PC-3 (cell line): Measurements from ENCODE around the gene GANC.

Source experiments
- EZH2phosphoT487 ChIP-seq: fragments of 300-600 bp; sonication (generic); IDR thresholded peaks from 2 replicates; pipeline ENCODE4 v1.6.1; 2018; ENCODE audit warnings: mild to moderate bottlenecking, antibody characterized with exemption, low read length, borderline replicate concordance
- TF ChIP-seq, protein P1 (sequence below): fragments of 300-600 bp; sonication (generic); conservative IDR thresholded peaks from 2 replicates; pipeline ENCODE4 v1.5.1; 2017; ENCODE audit warnings: antibody characterized with exemption, low read depth, mild to moderate bottlenecking, low read length

DNA sequence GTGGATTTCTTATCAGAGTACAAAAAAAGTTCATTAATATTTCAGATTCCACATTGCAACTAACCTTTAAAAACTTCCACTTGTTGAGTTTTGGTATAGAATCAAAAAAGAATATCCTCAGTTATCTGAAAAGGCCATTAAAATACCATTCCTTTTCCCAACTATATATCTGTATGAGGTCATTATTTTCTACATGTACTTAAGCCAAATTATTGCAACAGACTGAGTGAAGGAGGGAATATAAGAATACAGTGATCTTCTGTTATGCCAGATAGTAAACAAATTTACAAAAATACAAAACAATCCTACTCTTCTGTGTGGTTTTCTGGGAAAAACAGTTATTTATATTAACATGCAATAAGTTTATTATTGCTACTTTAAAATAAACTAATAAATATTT, 5.7 kb upstream of the GANC start:
- TF ChIP-seq, protein P1, sequence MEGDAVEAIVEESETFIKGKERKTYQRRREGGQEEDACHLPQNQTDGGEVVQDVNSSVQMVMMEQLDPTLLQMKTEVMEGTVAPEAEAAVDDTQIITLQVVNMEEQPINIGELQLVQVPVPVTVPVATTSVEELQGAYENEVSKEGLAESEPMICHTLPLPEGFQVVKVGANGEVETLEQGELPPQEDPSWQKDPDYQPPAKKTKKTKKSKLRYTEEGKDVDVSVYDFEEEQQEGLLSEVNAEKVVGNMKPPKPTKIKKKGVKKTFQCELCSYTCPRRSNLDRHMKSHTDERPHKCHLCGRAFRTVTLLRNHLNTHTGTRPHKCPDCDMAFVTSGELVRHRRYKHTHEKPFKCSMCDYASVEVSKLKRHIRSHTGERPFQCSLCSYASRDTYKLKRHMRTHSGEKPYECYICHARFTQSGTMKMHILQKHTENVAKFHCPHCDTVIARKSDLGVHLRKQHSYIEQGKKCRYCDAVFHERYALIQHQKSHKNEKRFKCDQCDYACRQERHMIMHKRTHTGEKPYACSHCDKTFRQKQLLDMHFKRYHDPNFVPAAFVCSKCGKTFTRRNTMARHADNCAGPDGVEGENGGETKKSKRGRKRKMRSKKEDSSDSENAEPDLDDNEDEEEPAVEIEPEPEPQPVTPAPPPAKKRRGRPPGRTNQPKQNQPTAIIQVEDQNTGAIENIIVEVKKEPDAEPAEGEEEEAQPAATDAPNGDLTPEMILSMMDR, result no peak
- no peak for TF ChIP-seq EZH2phosphoT487
